Activated CD4-positive, alpha-beta T cell treated with anti-CD3 and anti-CD28 coated beads, Interleukin-2, Interleukin-4, amounts not matched to agents 100 ng/mL and 50 ng/mL, durations not matched to agents 16 hours and 8 hours (primary cell): ENCODE results near the gene ANO10.
A peak's percentile ranks its signal among the peaks of the same experiment; 100 is the strongest.
"Not testable (repeated sequence)": the region's sequence is repeated elsewhere in the genome, so short reads cannot be mapped to it uniquely, and the experiment has no call there.

Experiments
- DNase-seq: peaks from one replicate; pipeline ENCODE4 v3.0.0-alpha.2; 2020; ENCODE audit warnings: low spot score

Gene ANO10

GRCh38 chr3:43627360-43627759, 5.5 kb upstream of the ANO10 start:
- DNase-seq = peak; percentile 49

GRCh38 chr3:43624619-43625305, 3.0 kb upstream of the ANO10 start:
- DNase-seq = no peak

GRCh38 chr3:43620831-43621655, 768 bp downstream of the ANO10 start:
- no peak for DNase-seq

GRCh38 chr3:43619588-43619987, 2.2 kb downstream of the ANO10 start:
- no peak for DNase-seq

- no peak for DNase-seq
Observed at GRCh38 chr3:43618142-43618541, 3.7 kb downstream of the ANO10 start.

GRCh38 chr3:43616034-43616433, 5.8 kb downstream of the ANO10 start:
- no peak for DNase-seq

GRCh38 chr3:43615133-43615532, 6.7 kb downstream of the ANO10 start:
- DNase-seq = no peak

- no peak for DNase-seq
Observed at GRCh38 chr3:43613976-43614375, 7.8 kb downstream of the ANO10 start.

- DNase-seq = no peak
Observed at GRCh38 chr3:43612419-43612818, 9.4 kb downstream of the ANO10 start.

GRCh38 chr3:43609406-43609805, 12.4 kb downstream of the ANO10 start:
- DNase-seq = no peak

- DNase-seq = no peak
Observed at GRCh38 chr3:43608751-43609150, 13.1 kb downstream of the ANO10 start.

- DNase-seq = no peak
Observed at GRCh38 chr3:43606284-43606683, 15.5 kb downstream of the ANO10 start.

- not testable (repeated sequence) for DNase-seq
Observed at GRCh38 chr3:43599959-43600358, 21.9 kb downstream of the ANO10 start.

- no peak for DNase-seq
Observed at GRCh38 chr3:43597961-43598360, 23.9 kb downstream of the ANO10 start.

GRCh38 chr3:43596178-43596577, 25.6 kb downstream of the ANO10 start:
- DNase-seq = not testable (repeated sequence)

- not testable (repeated sequence) for DNase-seq
Observed at GRCh38 chr3:43595280-43595679, 26.5 kb downstream of the ANO10 start.

- DNase-seq = not testable (repeated sequence)
Observed at GRCh38 chr3:43593588-43593987, 28.2 kb downstream of the ANO10 start.

GRCh38 chr3:43591866-43592265, 29.9 kb downstream of the ANO10 start:
- not testable (repeated sequence) for DNase-seq

GRCh38 chr3:43587303-43587702, 34.5 kb downstream of the ANO10 start:
- DNase-seq = no peak

GRCh38 chr3:43584043-43584826, 37.6 kb downstream of the ANO10 start:
- no peak for DNase-seq

- DNase-seq = no peak
Observed at GRCh38 chr3:43583481-43583880, 38.3 kb downstream of the ANO10 start.

- DNase-seq = no peak
Observed at GRCh38 chr3:43582866-43583265, 38.9 kb downstream of the ANO10 start.

- no peak for DNase-seq
Observed at GRCh38 chr3:43581343-43581742, 40.5 kb downstream of the ANO10 start.
